Activated T-helper 9 cell treated with anti-CD3 and anti-CD28 coated beads, Interleukin-2, amount 50 U/mL, for 16 hours (primary cell): ENCODE measurements around the gene DCBLD2.
"Not testable (repeated sequence)": the region's sequence is repeated elsewhere in the genome, so short reads cannot be mapped to it uniquely, and the experiment has no call there.

Experiments
- DNase-seq: peaks from one replicate; pipeline ENCODE4 v3.0.0-alpha.2; 2020; ENCODE audit warnings: low read depth

DCBLD2 gene

GRCh38 chr3:98890965-98891910 lies 10.3 kb downstream of the DCBLD2 start:
- no peak for DNase-seq

DNA sequence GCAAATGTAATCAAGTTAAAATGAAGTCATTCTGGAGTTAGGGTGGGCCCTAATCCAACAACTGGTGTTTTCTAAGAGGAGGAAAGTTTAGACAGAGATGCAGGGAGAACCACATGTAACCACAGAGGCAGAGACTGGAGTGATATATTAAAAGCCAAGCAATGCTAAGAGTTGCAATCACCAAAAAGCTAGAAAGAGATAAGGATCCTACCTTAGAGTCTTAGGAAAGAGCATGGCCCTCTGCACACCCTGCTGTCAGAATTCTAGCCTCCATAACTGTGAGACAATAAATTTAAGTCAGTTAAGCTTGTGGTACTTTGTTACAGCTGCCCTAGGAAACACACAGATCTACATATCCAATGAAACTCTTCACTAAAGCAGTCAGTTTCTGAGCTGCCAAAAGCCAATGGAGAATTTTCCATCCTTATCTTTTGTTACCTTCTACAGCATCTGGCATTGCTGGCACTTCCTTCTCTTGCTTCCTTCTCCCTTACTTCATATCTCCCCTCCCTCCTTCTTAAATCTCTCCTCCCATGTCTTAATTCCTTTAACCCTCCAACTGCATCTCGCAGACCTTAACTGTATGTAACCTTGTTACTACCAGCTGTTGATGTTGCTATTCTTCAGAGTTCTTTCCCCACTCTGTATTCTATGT lies 11.2 kb downstream of the DCBLD2 start:
- no peak for DNase-seq

- DNase-seq, result no peak
Measured at GRCh38 chr3:98887684-98888083, 13.8 kb downstream of the DCBLD2 start.

- no peak for DNase-seq
Measured at GRCh38 chr3:98886525-98886924, 15.0 kb downstream of the DCBLD2 start.

DNA sequence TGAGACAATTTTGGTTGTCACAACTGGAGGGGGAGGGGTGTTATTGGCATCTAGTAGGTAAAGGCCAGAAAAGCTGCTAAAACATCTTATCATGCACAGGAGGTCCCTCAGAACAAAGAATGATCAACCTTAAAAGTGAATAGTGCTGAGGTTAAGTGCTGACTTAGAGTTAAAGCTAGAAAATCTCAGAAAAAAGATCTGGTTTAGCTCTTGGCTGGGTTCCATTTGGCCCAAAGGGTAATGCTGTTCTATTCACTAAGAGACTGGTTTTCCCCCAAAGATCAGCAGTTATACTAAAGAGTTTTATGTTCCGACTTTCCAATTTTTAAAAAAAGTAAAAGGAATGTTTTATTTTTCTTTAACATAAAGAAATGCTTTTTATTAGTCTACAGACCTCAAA lies 15.6 kb downstream of the DCBLD2 start:
- no peak for DNase-seq

- no peak for DNase-seq
Measured at GRCh38 chr3:98884675-98885371, 16.7 kb downstream of the DCBLD2 start.

DNA sequence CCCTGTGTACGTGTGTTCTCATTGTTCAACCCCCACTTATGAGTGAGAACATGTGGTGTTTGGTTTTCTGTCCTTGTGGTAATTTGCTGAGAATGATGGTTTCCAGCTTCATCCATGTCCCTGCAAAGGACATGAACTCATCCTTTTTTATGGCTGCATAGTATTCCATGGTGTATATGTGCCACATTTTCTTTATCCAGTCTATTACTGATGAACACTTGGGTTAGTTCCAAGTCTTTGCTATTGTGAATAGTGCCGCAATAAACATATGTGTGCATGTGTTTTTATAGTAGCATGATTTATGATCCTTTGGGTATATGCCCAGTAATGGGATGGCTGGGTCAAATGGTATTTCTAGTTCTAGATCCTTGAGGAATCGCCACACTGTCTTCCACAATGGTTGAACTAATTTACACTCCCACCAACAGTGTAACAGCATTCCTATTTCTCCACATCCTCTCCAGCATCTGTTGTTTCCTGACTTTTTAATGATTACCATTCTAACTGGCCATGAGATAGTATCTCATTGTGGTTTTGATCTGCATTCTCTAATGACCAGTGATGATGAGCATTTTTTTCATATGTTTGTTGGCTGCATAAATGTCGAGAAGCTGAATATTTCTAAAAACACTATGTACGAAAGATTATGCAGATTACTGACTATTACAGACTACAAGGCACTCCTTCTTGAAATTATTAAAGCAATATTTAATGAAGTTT lies 18.7 kb downstream of the DCBLD2 start:
- not testable (repeated sequence) for DNase-seq

GRCh38 chr3:98877132-98877531 lies 24.4 kb downstream of the DCBLD2 start:
- no peak for DNase-seq

- no peak for DNase-seq
Measured at GRCh38 chr3:98875535-98875934, 26.0 kb downstream of the DCBLD2 start.

DNA sequence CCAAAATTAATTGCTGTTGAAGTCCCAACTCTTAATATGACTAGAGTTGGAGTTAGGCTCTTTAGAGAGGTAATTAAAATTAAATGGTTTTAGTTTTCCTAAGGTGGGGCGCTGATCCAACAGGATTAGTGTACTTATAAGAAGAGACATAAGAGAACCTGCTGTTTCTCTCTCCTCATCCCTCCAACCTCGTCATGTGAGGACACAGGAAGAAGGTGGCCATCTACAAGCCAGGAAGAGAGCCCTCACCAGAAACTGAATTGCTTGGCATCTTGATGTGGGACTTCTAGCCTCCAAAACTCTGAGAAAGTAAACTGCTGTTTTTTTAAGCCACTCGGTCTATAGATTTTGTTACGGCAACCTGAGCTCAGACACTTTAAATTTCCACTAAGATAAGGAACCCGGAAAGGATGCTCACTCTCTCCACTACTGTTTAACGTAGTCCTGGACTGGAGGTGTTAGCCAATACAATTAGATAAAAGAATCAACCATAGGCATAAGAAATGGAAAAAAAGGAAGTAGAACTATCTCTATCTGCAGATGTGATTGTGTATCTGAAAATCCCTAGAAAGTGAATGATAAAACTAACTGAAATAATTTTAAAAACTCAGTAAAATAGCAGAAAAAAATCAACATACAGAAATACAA lies 26.8 kb downstream of the DCBLD2 start:
- no peak for DNase-seq

DNA sequence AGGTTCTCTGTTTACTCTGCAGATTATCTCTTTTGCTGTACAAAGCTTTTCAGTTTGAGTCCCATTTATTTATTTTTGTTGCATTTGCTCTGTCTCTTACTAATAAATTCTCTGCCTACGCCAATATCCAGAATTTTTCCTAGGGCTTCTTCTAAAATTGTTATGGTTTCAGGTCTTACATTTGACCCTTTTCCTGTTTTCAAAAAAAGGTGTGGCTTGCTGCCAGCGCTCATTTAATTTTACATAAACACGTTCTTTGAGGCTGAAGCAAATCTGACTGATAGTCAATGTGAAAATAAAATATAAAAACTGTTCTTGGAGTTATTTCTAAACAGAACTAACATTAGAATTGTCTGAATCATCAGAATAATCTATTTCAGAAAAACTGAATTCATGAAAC lies 32.1 kb downstream of the DCBLD2 start:
- no peak for DNase-seq

DNA sequence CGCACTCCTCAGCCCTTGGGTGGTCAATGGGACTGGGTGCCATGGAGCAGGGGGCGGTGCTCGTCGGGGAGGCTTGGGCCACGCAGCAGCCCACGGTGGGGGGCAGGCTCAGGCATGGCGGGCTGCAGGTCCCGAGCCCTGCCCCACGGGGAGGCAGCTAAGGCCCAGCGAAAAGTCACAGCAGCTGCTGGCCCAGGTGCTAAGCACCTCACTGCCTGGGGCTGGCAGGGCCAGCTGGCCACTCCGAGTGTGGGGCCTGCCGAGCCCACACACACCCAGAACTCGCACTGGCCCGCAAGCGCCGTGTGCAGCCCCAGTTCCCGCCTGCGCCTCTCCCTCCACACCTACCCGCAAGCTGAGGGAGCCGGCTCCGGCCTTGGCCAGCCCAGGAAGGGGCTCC lies 43.5 kb downstream of the DCBLD2 start:
- not testable (repeated sequence) for DNase-seq

DNA sequence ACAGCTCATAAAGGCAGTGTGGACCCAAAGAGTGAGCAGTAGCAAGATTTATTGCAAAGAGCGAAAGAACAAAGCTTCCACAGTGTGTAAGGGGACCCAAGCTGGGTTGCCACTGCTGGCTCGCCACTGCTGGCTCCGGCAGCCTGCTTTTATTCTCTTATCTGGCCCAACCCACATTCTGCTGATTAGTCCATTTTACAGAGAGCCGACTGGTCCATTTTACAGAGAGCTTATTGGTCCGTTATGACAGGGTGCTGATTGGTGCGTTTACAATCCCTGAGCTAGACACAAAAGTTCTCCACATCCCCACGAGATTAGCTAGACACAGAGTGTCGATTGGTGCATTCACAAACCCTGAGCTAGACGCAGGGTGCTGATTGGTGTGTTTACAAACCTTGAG lies 44.2 kb downstream of the DCBLD2 start:
- not testable (repeated sequence) for DNase-seq

DNA sequence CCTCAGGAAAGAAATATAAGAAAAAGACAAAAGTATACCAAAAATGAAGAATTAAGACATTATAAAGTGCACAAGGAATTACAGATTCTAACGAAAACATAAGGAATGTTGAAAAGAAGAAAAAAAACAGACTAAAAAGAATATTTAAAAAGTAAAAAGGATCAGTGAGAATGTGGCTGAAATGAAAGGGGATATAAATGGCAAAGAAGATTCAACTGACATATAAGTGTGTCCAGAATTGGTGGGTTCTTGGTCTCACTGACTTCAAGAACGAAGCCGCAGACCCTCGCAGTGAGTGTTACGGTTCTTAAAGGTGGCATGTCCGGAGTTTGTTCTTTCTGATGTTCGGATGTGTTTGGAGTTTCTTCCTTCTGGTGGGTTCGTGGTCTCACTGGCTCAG lies 44.8 kb downstream of the DCBLD2 start:
- DNase-seq, result no peak

DNA sequence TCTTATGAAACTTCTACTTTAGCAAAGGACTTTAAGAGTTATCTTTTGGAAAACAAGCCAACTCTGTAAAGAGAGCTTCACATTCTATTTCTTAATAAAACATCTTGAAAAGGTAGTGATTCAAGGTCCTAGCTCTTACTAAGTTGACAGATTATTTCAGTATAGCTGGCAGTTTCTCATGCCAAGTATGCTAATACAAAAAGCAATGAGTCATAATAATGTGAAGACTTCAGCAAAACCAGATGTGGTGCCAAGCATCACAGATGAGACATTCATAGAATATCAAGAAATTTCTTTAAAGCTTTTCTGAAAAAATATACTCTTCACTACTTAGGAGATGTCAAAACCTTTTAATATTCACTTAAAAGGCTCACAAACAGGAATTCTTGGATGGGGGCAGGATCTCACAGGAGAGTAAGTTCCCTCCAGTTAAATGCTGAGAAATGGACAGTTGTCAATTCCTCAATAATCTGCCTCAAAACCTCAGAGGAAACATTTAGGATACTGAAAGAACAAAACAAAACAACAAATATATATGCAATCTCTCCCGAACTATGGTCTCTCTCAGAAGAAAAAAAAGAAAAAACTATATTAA lies 45.6 kb downstream of the DCBLD2 start:
- no peak for DNase-seq

- no peak for DNase-seq
Measured at GRCh38 chr3:98848108-98848507, 53.4 kb downstream of the DCBLD2 start.

DNA sequence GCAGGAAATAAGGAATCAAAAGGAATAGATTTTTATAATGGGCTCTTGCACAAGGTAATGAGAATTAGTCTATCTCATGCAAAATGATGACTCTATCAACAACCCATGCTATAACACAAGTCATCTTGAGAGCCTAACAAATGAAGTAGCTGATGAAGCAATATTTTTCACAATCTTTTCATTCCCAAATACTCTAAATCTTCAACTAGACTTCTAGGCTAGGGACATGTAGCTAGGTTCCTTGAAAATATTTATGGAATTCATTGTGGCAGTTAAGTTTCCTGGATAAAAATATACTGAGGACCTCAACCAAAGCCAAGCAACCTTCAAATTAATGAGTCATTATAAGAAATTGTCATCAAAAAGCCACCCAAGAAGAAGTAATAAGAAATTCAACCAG lies 55.4 kb downstream of the DCBLD2 start:
- no peak for DNase-seq

DNA sequence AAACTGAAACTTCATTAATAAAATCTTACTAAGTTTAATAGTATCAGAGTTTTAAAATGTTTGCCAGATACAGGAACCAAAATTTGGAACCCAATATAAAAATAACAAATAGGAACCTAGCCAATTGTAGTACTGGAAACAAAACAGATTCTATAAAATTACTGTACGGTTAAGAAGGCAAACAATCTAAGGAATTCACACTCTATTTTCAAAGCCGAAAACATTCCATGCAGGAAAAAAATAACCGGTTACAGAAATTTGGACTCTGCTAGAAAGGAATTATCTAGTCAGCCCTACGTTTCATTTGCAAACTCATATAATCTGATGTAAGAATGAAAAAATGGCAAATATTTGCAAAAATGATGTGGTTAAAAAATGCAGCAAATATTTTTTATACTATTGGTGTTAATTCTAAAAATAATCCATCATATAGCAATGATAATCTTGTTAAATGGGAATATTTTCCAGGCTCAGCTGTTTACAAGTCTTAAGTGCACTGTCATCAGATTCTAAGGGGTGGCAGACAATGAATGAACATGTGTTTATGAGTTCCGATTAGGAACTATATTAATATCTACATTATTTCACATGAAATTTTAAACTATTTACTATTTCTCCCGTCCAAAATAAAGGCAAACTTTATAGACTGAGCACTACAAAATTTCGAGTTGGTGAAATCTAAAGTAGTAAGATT lies 58.1 kb downstream of the DCBLD2 start:
- DNase-seq, result no peak

- DNase-seq, result no peak
Measured at GRCh38 chr3:98839846-98840245, 61.6 kb downstream of the DCBLD2 start.

DNA sequence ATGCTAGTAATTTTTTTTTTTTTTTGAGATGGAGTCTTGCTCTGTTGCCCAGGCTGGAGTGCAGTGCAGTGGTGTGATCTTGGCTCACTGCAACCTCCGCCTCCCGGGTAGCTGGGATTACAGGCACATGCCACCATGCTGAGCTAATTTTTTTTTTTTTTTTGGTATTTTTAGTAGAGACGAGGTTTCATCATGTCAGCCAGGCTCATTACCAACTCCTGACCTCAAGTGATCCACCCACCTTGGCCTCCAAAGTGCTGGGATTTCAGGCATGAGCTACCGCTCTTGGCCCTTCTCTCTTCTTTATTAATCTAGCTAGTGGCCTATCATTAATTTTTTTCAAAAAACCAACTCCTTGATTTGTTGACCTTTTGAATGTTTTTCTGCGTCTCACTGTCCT lies 70.4 kb downstream of the DCBLD2 start:
- not testable (repeated sequence) for DNase-seq
